ENCODE measurements around the gene CCDC171. TPM values are rescaled to one million over a fixed set of nuclear protein-coding genes. Genes with fewer than 3 reads are reported as not detected.

The CCDC171 gene
- total RNA-seq, 4 donors from 2014 or later = 6.2 to 9.6 (median 7.8) TPM

GRCh38 chr9:15617782-15618181 lies 64.9 kb downstream of the CCDC171 start:
- 98 to 100% methylated on average over 2 to 4 of the region's 7 CpGs for WGBS, 2 donors
- no peak overlapping the region for H3K27ac ChIP-seq
- H3K9me3 ChIP-seq = no peaks in the 10 kb centered on the region
- no peak for DNase-seq
- TF ChIP-seq POLR2A (IDR thresholded peaks at IDR 0.05) (no peak), CTCF (IDR thresholded peaks at IDR 0.05) (no peak)
- no peak overlapping the region for H3K4me3 ChIP-seq (replicated peaks in 1 of 3)
- intact Hi-C loops (cut with DNase I) = no loop called here
- no peaks in the 10 kb centered on the region for H3K27me3 ChIP-seq
- H3K36me3 ChIP-seq = no peaks in the 10 kb centered on the region
- no peaks in the 10 kb centered on the region for H3K4me1 ChIP-seq

DNA sequence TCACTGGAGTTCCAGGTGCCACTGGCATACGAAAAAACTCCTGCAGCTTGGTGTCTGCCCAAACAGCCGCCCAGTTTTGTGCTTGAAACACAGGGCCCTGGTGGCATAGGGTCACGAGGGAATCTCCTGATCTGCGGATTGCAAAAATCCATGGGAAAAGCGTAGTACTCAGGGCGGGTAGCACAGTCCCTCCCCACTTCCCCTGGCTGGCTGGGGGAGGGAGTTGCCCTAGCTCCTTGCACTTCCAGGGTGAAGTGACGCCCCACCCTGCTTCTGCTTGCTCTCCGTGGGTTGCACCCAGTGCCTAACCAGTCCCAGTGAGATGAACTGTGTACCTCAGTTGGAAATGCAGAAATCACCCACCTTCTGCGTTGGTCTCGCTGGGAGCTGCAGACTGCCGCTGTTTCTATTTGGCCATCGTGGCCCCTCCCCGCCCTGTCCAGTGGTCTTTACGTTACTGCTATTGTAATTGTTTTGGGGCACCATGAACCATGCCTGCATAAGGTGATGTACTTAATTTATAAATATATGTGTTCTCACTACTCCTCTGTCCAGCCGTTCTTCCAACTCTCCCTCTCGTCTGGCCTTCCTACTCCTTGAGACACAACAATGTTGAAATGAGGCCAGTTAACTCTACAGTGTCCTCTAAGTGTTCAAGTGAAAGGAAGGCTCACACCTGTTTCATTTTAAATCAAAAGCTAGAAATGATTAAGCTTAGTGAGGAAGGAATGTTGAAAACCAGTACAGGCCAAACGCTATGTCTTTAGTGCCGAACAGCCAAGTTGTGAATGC lies 65.9 kb downstream of the CCDC171 start:
- DNase-seq = no peak
- Histone ChIP-seq H3K36me3 (no peaks in the 10 kb centered on the region), H3K9me3 (no peaks in the 10 kb centered on the region), H3K27me3 (no peaks in the 10 kb centered on the region), H3K4me1 (no peaks in the 10 kb centered on the region), H3K27ac (no peak overlapping the region), H3K4me3 (replicated peaks in 1 of 3) (no peak overlapping the region)
- WGBS, 2 donors = 86 to 88% methylated on average over 18 of the region's 18 CpGs
- TF ChIP-seq CTCF (IDR thresholded peaks at IDR 0.05) = no peak
- TF ChIP-seq POLR2A (IDR thresholded peaks at IDR 0.05) = no peak
- intact Hi-C loops (cut with DNase I) = no loop called here

DNA sequence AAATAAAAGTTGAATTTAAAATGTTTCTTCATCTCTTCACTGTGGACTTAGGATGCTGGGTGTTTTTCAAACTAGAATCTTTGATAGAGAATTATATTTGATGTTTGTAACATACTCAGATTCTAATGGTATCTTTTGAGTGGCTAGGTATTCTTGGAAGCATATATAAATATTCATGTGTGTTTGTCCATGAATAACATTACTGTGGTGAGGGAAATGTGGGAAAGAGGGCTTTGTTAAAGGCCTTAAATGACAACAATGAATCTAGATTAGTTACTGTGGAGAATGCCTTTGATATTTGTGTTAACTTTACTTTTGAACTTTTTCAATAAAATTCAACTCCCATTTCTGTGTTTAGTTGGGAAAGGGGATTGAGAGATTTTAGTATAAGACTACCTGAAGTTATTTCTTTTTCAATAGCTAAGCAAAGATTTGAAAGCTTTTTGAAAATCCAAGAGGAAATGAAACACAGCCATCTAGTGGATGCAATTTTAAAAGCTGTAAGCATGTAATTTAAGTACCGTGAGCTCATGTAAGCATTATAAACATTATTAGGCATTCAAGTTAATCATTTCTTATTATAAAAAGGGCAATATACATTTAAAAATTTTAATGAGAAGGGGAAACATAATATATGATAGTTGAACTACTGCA lies 69.6 kb downstream of the CCDC171 start:
- no peak for DNase-seq
- 27 to 31% methylated on average over 1 of the region's 1 CpG for WGBS, 2 donors

GRCh38 chr9:15635752-15636151 lies 82.9 kb downstream of the CCDC171 start:
- no peak overlapping the region for H3K27ac ChIP-seq
- TF ChIP-seq CTCF (IDR thresholded peaks at IDR 0.05) = no peak
- no peak for TF ChIP-seq POLR2A (IDR thresholded peaks at IDR 0.05)
- DNase-seq = no peak
- intact Hi-C loops (cut with DNase I) = no loop called here
- 85 to 95% methylated on average over 1 of the region's 1 CpG for WGBS, 2 donors
- no peaks in the 10 kb centered on the region for H3K4me1 ChIP-seq
- no peak overlapping the region for H3K4me3 ChIP-seq (replicated peaks in 1 of 3)
- no peaks in the 10 kb centered on the region for H3K36me3 ChIP-seq
- H3K27me3 ChIP-seq = no peaks in the 10 kb centered on the region
- no peaks in the 10 kb centered on the region for H3K9me3 ChIP-seq

More for the DNA sequence above, 69.6 kb downstream of the CCDC171 start:
- H3K4me3 ChIP-seq (replicated peaks in 1 of 3) = no peak overlapping the region
- H3K27ac ChIP-seq = no peak overlapping the region
- intact Hi-C loops (cut with DNase I) = no loop called here
- H3K27me3 ChIP-seq = no peaks in the 10 kb centered on the region
- H3K9me3 ChIP-seq = no peaks in the 10 kb centered on the region
- H3K4me1 ChIP-seq = no peaks in the 10 kb centered on the region
- peak in 3 of 6 experiments; percentile 24 to 36 (median 35) for TF ChIP-seq CTCF (IDR thresholded peaks at IDR 0.05)
- no peak for TF ChIP-seq POLR2A (IDR thresholded peaks at IDR 0.05)
- no peaks in the 10 kb centered on the region for H3K36me3 ChIP-seq

GRCh38 chr9:15640121-15640520 lies 87.3 kb downstream of the CCDC171 start:
- no peaks in the 10 kb centered on the region for H3K36me3 ChIP-seq
- 65 to 74% methylated on average over 3 of the region's 3 CpGs for WGBS, 2 donors

More at GRCh38 chr9:15640121-15640520, 87.3 kb downstream of the CCDC171 start:
- Histone ChIP-seq H3K27me3 (no peaks in the 10 kb centered on the region), H3K27ac (no peak overlapping the region), H3K4me3 (replicated peaks in 1 of 3) (no peak overlapping the region), H3K9me3 (no peaks in the 10 kb centered on the region), H3K4me1 (no peaks in the 10 kb centered on the region)
- intact Hi-C loops (cut with DNase I) = no loop called here
- DNase-seq = no peak
- TF ChIP-seq CTCF (IDR thresholded peaks at IDR 0.05) (no peak), POLR2A (IDR thresholded peaks at IDR 0.05) (no peak)

Measured in thyroid gland (tissue), 4 donors.